ENCODE measurements around the gene BLVRA.

BLVRA gene

DNA sequence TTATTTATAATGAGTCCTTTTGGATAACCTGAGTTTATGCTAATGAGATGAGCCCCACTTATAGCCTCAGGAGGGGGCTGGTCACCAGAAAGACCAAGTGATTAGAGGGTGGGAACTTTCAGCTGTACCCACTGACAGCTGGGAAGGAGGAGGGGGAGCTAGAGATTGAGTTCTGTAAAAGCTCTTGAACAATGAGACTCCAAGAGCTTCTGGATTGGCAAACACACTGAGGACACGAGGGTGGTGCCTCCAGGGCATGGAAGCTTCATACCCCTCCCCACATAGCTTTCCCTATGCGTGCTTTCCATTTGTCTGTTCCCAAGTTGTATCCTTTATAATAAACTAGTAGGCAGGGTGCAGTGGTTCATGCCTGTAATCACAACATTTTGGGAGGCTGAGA, 90.6 kb downstream of the BLVRA start:
- TF ChIP-seq CTCF (IDR thresholded peaks at IDR 0.05; ENCODE audit: low read depth, low read length, missing control alignments), result no peak
- H3K4me3 ChIP-seq (replicated peaks; ENCODE audit: low read depth, low read length), result no peak overlapping the region
- no peak for DNase-seq (ENCODE audit: extremely low read depth, low read depth)

- DNase-seq (ENCODE audit: extremely low read depth, low read depth), result no peak
- TF ChIP-seq CTCF (IDR thresholded peaks at IDR 0.05; ENCODE audit: low read depth, low read length, missing control alignments), result no peak
Measured at GRCh38 chr7:43850348-43851116, 92.1 kb downstream of the BLVRA start.

GRCh38 chr7:43851805-43852204, 93.3 kb downstream of the BLVRA start:
- no peak for DNase-seq (ENCODE audit: extremely low read depth, low read depth)
- H3K4me3 ChIP-seq (replicated peaks; ENCODE audit: low read depth, low read length), result no peak overlapping the region
- no peak for TF ChIP-seq CTCF (IDR thresholded peaks at IDR 0.05; ENCODE audit: low read depth, low read length, missing control alignments)

More at GRCh38 chr7:43850348-43851116, 92.1 kb downstream of the BLVRA start:
- H3K4me3 ChIP-seq (replicated peaks; ENCODE audit: low read depth, low read length), result no peak overlapping the region

- DNase-seq (ENCODE audit: extremely low read depth, low read depth), result no peak
- no peak for TF ChIP-seq CTCF (IDR thresholded peaks at IDR 0.05; ENCODE audit: low read depth, low read length, missing control alignments)
- no peak overlapping the region for H3K4me3 ChIP-seq (replicated peaks; ENCODE audit: low read depth, low read length)
Measured at GRCh38 chr7:43855176-43855575, 96.7 kb downstream of the BLVRA start.

DNA sequence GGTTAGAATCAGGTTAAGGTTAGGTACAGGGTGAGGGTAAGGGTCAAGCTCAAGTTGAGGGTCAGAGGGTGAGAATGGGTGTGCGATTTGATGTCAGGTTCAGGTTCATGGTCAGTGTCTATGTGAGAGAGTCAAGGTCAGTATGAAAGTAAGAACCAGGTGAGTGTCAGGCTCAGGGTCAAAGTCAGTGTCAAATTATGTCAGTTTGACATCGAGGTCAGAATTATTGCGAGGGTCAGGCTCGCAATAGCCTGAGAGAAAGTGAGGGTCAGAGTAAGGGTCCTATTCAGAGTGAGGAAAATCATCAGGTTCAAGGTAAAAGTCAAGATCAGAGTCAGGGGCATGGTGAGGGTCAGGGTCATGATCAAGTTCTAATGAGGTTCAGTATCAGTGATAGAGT, 97.8 kb downstream of the BLVRA start:
- no peak overlapping the region for H3K4me3 ChIP-seq (replicated peaks; ENCODE audit: low read depth, low read length)
- DNase-seq (ENCODE audit: extremely low read depth, low read depth), result no peak
- TF ChIP-seq CTCF (IDR thresholded peaks at IDR 0.05; ENCODE audit: low read depth, low read length, missing control alignments), result no peak
